ENCODE results near the gene MACF1. TPM values are rescaled to one million over a fixed set of nuclear protein-coding genes. Genes with fewer than 3 reads are reported as not detected.
"Not testable (repeated sequence)": the region's sequence is repeated elsewhere in the genome, so short reads cannot be mapped to it uniquely, and the experiment has no call there.

MACF1 gene
- total RNA-seq, 6 donors from 2014 or later = 359 to 1,160 (median 531) TPM

DNA sequence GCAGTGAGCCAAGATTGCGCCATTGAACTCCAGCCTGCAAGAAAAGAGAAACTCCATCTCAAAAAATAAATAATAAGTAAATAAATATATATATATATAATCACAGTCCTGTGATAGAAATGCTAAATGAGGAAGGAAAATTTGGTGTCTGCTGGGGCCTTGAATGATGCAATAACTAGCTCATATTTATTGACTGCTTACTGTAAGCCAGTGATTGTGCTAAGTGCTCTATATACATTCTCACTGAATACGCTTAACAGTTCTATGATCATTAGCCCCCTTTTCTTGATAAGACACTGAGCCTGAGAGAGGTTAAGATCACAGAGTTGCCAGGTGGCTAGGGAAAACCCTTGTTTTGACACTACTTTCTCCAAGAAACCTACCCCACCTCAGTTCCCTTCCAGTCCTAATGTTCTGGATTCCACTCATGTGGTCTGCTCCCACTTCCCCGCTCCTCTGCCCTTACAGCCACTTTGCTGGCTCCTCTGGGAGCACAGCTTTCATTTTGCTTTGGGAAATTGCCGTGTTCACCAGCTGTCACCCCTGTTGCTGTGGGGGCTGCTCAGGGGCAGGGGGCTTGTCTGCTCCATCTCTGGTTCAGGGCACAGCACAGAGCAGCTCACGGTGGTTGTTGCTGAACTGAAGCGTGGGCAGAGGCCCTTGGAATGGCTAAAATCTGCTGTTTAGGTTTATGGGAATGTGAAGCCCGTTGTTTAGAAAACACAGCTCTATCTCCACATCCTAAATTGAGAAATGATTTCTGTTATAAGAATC is 284.5 kb downstream of the MACF1 start:
- H3K4me1 ChIP-seq = peaks cover 2 to 21% (median 11%) of the 10 kb centered on the region in 4 donors
- TF ChIP-seq, protein P1, sequence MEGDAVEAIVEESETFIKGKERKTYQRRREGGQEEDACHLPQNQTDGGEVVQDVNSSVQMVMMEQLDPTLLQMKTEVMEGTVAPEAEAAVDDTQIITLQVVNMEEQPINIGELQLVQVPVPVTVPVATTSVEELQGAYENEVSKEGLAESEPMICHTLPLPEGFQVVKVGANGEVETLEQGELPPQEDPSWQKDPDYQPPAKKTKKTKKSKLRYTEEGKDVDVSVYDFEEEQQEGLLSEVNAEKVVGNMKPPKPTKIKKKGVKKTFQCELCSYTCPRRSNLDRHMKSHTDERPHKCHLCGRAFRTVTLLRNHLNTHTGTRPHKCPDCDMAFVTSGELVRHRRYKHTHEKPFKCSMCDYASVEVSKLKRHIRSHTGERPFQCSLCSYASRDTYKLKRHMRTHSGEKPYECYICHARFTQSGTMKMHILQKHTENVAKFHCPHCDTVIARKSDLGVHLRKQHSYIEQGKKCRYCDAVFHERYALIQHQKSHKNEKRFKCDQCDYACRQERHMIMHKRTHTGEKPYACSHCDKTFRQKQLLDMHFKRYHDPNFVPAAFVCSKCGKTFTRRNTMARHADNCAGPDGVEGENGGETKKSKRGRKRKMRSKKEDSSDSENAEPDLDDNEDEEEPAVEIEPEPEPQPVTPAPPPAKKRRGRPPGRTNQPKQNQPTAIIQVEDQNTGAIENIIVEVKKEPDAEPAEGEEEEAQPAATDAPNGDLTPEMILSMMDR (IDR thresholded peaks at IDR 0.05) = no peak
- TF ChIP-seq POLR2AphosphoS5 (IDR thresholded peaks at IDR 0.05) (no peak), POLR2A (IDR thresholded peaks at IDR 0.05) (no peak)
- no peak overlapping the region for H3K4me3 ChIP-seq
- H3K27me3 ChIP-seq = peaks cover 0 to 13% (median 6%) of the 10 kb centered on the region in 4 donors
- no peak for DNase-seq
- 66 to 68% methylated on average over 7 of the region's 7 CpGs for WGBS, 2 donors
- H3K9me3 ChIP-seq = no peaks in the 10 kb centered on the region
- peaks cover 16 to 42% (median 38%) of the 10 kb centered on the region in 4 donors for H3K36me3 ChIP-seq
- no peak overlapping the region for H3K27ac ChIP-seq
- no peak for ATAC-seq (ENCODE audit: low FRiP score in 2 of 2)

- Histone ChIP-seq H3K27me3 (peaks cover 0 to 13% (median 6%) of the 10 kb centered on the region in 4 donors), H3K9me3 (no peaks in the 10 kb centered on the region), H3K4me3 (no peak overlapping the region), H3K4me1 (peaks cover 2 to 21% (median 11%) of the 10 kb centered on the region in 4 donors), H3K36me3 (peaks cover 16 to 35% (median 32%) of the 10 kb centered on the region in 4 donors), H3K27ac (no peak overlapping the region)
- DNase-seq (no peak), ATAC-seq (ENCODE audit: low FRiP score in 2 of 2) (peak in 1 of 2 donors; percentile 8)
- 64 to 73% methylated on average over 13 of the region's 13 CpGs for WGBS, 2 donors
- no peak for TF ChIP-seq EP300 (IDR thresholded peaks at IDR 0.05)
- TF ChIP-seq POLR2A (IDR thresholded peaks at IDR 0.05) = no peak
- no peak for TF ChIP-seq POLR2AphosphoS5 (IDR thresholded peaks at IDR 0.05)
- TF ChIP-seq, protein P1 (IDR thresholded peaks at IDR 0.05) = no peak
These were observed 285.2 kb downstream of the MACF1 start for GRCh38 chr1:39489567-39490239.

GRCh38 chr1:39490596-39491145 is 286.2 kb downstream of the MACF1 start:
- Histone ChIP-seq H3K9me3 (no peaks in the 10 kb centered on the region), H3K4me3 (peak overlapping the region; percentile 30 to 64 (median 54)), H3K27ac (peak overlapping the region in 1 of 4 donors; percentile 2), H3K36me3 (peaks cover 6 to 25% (median 22%) of the 10 kb centered on the region in 4 donors), H3K27me3 (peaks cover 0 to 13% (median 6%) of the 10 kb centered on the region in 4 donors), H3K4me1 (peaks cover 2 to 21% (median 11%) of the 10 kb centered on the region in 4 donors)
- no peak for TF ChIP-seq POLR2AphosphoS5 (IDR thresholded peaks at IDR 0.05)
- WGBS, 2 donors = 16 to 19% methylated on average over 13 to 28 of the region's 32 CpGs
- DNase-seq (no peak), ATAC-seq (ENCODE audit: low FRiP score in 2 of 2) (peak in 1 of 2 donors; percentile 25)

DNA sequence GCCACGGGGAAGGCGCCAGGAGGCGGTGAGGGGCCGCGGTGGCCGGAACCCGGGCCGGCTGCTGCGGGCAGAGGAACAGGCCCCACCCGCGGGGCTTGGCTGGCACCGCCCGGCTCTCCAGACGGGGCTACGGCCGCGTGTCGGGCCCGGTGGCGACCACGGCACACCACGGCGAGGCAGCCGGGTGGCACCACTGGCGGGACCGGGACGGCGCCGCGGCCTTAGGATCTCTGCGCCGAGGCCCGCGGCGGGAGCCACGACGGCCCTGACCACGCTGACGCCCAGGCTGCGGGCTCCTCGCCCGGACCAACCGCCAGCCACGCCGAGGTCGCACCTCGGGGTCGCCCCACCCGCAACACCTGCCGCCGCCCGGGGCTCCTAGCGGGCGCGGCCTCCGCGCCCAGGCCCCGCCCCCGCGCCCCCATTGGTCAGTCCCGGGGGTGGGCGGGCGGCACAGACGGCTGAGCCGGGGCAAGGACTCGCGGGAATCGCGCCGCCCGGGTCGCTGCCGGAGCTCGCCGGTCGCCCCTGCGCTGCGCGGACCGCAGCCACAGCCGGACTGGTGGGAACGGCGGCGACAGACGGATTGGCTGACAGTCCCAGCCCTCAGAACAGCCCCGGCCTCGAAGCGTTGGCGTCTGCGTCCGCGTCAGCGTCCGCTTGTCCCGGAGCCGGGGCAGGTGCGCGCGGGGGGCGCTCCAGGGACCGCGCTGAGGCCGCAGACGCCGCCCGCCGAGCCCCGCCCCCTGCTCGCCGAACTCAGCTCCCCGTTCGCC is 286.8 kb downstream of the MACF1 start, which contains the start of gene BMP8A:
TSS of gene BMP8A (plus strand) at position 491 of the 776 bp plus-strand sequence. CDS start 356 bp downstream, outside the sequence.
- peak; percentile 57 to 80 for ATAC-seq (ENCODE audit: low FRiP score in 2 of 2)

DNA sequence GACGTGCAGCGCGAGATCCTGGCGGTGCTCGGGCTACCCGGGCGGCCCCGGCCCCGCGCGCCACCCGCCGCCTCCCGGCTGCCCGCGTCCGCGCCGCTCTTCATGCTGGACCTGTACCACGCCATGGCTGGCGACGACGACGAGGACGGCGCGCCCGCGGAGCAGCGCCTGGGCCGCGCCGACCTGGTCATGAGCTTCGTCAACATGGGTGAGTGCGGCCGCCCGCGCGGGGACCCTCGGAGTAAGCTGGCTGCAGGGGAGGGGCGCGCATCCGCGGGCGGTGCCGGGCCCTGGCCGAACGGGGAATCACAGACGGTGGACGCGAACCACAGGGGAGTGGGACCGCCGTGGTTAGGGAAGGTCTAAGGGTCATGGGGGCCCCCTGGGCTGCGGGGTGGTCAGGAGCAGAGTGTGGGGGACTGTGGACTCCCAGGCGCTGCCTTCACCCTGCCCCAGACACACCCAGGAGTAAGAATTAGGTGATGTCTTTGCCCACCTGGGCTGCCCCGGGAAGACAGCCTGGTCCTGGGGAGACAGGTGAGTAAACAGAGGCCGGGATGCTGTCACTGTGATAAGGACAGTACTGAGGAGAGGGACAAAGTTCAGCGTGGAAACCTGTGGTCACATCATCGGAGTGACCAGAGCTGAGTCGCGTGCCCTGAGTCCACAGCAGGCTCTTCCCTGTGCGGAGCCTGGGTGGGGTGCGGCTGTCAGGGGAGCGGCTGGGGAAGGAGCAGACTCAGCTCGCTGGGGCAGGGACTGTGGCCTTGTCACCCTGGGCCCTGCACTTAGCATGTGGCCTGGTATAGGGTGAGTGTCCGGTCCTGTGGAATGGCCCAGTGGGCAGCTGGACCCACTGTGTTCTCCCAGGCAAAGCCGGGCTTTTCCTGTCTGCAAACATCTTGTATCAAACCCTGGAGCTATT is 287.9 kb downstream of the MACF1 start:
- not testable (repeated sequence) for ATAC-seq (ENCODE audit: low FRiP score in 2 of 2); H3K9me3 ChIP-seq; H3K36me3 ChIP-seq; H3K27ac ChIP-seq
- Histone ChIP-seq H3K4me1 (peaks cover 2 to 21% (median 11%) of the 10 kb centered on the region in 4 donors), H3K4me3 (peak overlapping the region in 2 of 4 donors; percentile 48 to 61), H3K27me3 (peaks cover 0 to 13% (median 6%) of the 10 kb centered on the region in 4 donors)
- DNase-seq = peak in 1 of 2 donors; percentile 85
- 67 to 70% methylated on average over 16 of the region's 67 CpGs for WGBS, 2 donors

More for the DNA sequence above, 286.8 kb downstream of the MACF1 start, which contains the start of gene BMP8A:
- peaks cover 2 to 21% (median 11%) of the 10 kb centered on the region in 4 donors for H3K4me1 ChIP-seq
- no peaks in the 10 kb centered on the region for H3K9me3 ChIP-seq
- H3K36me3 ChIP-seq = peaks cover 0 to 18% (median 18%) of the 10 kb centered on the region in 4 donors
- H3K27ac ChIP-seq = peak within 1 kb of the TSS in 1 of 4 donors; percentile 2
- H3K4me3 ChIP-seq = peak within 1 kb of the TSS; percentile 36 to 64 (median 54)
- DNase-seq = peak; percentile 70 to 95
- H3K27me3 ChIP-seq = peaks cover 0 to 13% (median 6%) of the 10 kb centered on the region in 4 donors
- WGBS, 2 donors = 1 to 2% methylated on average over 23 to 40 of the region's 112 CpGs
- TF ChIP-seq POLR2A (IDR thresholded peaks at IDR 0.05) = no peak
- TF ChIP-seq, protein P1 (IDR thresholded peaks at IDR 0.05) = peak in 1 of 6 experiments; percentile 8
- TF ChIP-seq POLR2AphosphoS5 (IDR thresholded peaks at IDR 0.05) = no peak

DNA sequence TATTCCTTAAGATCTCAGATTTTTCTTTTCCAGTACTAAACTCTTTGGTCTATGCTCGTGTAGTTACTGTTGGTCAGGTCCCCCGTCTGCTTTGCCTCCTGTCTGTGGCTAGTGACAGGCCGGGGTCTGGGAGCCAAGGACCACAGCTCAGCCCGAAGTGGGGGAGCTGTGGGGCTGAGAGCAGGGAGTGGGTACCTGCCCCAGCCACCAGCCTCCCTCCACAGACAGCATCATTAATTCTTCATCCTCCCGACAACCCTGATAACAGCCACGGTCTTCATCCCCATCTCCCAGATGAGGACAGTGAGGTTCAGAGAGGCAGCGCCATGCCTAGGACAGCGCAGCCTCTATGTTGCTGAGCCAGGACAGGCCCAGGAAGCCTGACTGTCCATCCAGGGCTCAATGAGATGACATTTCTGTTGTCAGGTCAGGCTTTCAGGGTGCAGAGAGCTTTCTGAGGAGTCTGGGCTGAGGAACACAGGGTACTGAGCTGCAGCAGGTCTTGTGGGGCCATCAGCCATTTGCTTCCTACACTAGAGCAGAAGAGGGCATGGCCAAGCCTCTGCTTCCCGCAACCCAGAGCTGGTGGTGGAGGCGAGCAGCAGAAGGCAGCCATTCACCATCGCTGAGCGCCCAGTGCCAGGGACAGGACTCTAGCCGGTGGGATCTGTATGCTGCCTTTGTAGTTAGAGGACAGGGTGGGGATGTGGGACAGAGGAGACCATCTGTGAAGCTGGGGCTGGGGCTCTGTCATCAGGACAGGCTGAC is 288.7 kb downstream of the MACF1 start:
- not testable (repeated sequence) for ATAC-seq (ENCODE audit: low FRiP score in 2 of 2); DNase-seq; H3K36me3 ChIP-seq; H3K27ac ChIP-seq; H3K9me3 ChIP-seq; H3K4me3 ChIP-seq
- Histone ChIP-seq H3K4me1 (peaks cover 2 to 21% (median 11%) of the 10 kb centered on the region in 4 donors), H3K27me3 (peaks cover 0 to 13% (median 6%) of the 10 kb centered on the region in 4 donors)
- WGBS, 2 donors = 85 to 92% methylated on average over 9 to 13 of the region's 13 CpGs
